GM19463 (cell line): ENCODE results near the gene CTNND2.

ENCODE experiments used
- ATAC-seq: cut with Tn5 transposase; IDR thresholded peaks from one replicate; pipeline ENCODE4 v1.9.1; 2021; ENCODE audit warnings: mild to moderate bottlenecking, moderate library complexity; ENCODE audit not compliant: unreplicated experiment

CTNND2 gene

DNA sequence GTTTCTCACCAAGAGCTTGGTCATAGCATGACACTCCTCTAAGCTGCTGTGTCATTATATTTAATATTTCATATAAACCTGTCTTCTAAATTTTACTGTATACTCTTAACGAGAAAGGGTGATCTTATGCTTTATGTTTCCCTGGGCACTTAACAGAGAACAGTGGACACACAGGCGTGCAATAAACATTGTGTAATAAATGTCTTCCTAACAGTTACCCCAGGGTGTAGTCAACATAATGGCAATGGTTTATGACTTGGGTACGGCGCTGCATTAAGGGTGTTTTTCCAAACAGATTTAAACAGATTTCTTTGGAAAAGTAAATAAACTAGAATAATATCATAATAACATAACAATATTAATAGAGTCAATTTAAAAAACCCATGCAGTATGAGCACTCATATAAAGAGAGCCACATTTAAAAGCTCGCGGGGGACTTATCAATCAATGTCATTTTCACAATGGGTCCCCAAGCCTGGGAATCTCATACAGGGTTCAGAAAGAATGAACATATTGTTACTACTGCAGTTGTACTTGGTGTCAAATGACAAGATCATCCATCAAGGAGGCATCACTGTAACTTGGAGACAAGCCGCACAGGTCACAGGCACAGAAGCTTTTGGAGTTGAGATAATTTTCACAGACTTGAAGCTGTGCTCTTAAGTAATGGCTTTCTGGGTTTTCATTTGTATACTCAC is 376.4 kb downstream of the CTNND2 start:
- ATAC-seq: no peak

GRCh38 chr5:11525020-11525419 is 379.2 kb downstream of the CTNND2 start:
- no peak for ATAC-seq

DNA sequence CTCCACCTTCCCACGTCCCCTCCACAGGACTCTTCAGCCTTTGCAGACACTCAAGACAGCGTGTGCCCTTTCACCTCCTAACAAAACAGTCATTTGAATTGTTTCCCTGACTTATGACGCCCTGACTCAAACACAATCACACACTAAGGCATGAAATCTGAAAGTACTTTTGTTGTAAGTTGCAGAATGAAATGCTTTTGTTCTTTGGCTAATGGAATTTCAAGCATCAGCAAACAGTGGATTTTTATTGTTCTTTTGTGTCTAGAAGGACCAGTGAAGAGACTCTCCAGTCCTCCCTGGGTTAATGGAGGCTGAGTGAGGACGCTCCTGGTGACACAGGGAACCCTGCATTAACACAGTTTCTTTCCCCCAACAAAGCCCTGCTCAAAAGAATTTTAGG is 380.1 kb downstream of the CTNND2 start:
- ATAC-seq: no peak

DNA sequence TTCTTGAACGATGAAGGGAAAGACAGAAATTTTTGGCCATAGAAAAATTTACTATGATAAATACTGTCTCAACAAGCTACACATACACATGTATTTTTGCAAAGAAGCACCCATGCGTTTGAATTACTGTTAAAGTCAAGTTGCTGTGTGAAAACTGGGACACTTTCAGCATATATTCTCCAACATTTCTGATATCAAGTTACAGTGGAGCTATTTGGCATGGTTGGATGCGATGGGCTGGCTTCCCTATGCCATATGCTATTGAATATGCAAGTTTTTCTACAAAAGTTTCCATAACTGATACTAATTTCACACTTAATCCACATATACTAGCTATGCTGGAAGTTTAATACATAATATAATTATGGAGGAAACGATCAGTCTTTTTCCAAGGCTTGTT is 381.4 kb downstream of the CTNND2 start:
- no peak for ATAC-seq

DNA sequence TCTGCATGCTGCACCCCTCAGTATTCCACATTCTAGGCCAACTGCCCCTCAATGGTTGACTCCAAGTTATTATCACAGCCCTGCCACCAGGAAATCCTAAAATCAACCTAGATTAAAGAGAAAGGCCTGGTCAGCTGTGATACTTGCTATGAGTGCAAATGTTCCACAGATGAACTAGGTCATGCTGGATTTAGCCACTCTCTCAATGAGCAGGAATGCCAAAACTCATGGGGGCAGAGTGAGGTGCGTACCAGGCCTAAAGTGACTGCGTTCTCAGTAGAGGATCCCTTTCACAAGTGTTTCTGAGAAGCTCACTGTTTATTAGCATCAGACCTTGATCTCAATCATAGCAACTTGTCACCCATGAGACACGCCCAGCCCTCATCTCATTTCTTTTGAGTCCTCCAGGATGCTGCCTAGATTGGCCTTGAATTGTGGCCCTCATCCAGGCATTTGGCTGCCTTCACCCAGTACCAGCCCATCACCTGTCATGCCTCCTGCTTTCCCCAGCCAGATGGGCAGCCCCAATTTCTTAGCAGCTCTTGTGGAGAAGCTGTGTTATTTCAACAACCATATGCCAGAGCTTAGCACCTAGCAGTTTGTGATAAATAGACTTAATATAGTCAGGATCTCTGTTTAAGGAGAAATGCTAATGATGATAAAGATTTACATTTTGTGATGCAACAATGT is 383.9 kb downstream of the CTNND2 start:
- ATAC-seq: no peak

- ATAC-seq: no peak
These were observed 385.0 kb downstream of the CTNND2 start for GRCh38 chr5:11519236-11519635.

GRCh38 chr5:11518676-11519075 is 385.6 kb downstream of the CTNND2 start:
- ATAC-seq: no peak

DNA sequence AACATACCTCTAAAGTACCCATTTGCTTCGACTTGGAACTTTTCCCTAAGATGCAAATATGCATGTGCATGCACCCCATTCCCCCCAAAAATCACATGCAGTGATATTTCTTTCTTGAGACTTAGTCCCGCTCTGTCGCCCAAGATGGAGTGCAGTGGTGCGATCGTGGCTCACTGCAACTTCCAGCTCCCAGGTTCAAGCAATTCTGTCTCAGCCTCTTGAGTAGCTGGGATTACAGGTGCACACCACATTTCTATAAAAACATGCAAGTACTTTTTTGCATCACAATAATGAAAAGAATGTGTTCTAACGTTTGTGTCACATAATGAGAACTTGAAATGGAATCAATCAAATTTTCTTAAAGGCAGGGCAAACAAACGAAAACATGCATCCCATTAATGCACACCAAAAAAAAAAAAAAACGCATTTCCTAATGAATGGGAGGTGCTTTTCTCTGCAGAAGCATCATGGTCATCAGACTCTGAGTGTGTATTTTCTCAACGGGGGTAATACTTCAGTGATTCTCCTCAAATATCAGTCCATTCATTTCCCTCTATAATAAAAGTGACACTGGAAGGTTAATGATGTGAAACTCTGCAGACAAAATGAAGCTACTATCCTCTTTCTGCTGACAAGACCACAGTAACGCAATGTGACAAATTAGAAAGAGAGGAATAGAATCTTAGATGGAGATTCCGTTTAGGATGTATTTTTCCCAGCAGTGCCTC is 389.4 kb downstream of the CTNND2 start:
- ATAC-seq: no peak

- ATAC-seq: no peak
These were observed 392.4 kb downstream of the CTNND2 start for GRCh38 chr5:11511878-11512277.

- no peak for ATAC-seq
These were observed 393.4 kb downstream of the CTNND2 start for GRCh38 chr5:11510889-11511288.

- no peak for ATAC-seq
These were observed 394.5 kb downstream of the CTNND2 start for GRCh38 chr5:11509793-11510192.

DNA sequence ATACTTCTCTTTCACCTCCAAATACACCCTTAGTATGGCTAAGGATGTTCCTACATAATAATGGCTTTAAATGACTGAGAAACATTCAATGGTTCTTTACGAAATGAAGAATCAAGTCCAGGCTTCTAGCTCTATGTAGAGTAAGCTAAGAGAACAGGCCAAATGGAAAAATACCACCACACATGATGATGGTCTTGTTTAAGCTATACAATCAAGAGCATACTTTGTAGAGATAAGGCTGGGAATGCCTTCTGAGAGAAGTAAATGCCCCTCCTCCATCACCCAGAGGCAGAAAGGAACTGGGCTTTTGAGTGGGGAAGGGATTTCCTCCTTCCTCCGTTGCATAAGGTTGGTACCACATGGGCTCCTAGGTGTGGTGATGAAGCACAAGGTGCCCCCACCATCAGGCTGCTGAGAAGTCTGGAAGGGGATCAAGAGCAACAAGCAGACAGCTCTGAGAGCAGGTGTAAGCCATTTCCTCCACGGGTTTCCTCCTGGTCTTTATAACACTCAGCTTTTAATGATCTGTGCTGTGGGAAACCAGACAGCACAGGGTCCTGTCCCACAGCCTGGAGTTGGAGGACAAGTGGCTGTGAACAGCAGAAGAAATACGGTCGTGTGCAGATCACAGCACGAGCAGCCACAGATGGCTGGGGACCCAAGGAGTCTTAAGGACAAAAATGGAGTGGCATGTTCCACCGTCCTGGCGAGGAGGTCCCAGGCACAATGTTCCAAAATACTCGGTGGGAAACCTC is 396.9 kb downstream of the CTNND2 start:
- no peak for ATAC-seq

- no peak for ATAC-seq
These were observed 399.4 kb downstream of the CTNND2 start for GRCh38 chr5:11504886-11505193.

DNA sequence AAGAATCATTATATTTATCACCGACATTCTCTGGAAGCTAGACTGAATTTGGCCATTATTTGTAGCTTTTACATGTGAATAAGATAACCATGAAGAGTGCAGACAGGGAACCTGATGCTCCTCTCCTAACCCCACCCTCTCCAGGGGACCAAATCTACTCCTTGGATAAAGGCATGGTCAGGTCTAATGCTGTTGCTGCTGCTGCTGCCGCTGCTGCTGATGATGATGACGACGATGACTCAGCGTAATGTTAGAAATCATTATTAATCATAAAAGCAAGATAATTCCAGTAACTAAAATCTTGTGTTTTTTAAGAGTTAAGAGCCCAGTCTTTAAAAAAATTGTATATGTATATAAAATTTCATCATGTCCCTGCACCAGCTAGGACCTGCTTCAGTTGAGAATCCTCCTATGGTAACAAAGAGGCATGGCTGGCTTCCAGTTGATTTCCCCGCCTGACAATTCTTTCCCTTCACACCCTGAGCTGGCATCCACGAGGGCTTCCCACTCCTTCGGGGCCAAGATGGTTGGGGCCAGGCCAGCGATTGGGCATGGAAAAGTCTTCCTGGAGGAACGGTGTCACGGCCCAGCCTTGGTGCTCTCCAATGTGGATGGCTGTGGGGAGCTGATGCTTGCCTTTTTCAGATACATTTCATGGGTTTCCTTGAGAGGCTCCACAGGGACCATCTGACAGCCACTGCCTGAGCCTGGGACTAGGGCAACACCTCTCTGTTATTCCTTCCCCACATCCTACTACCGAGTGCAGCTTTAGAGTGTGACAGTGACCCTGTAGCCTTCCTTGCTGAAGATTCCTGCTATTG is 400.0 kb downstream of the CTNND2 start:
- ATAC-seq: no peak

- no peak for ATAC-seq
These were observed 401.5 kb downstream of the CTNND2 start for GRCh38 chr5:11502783-11503182.

- ATAC-seq: no peak
These were observed 406.6 kb downstream of the CTNND2 start for GRCh38 chr5:11497651-11498050.

GRCh38 chr5:11496137-11496719 is 408.0 kb downstream of the CTNND2 start:
- ATAC-seq: no peak

DNA sequence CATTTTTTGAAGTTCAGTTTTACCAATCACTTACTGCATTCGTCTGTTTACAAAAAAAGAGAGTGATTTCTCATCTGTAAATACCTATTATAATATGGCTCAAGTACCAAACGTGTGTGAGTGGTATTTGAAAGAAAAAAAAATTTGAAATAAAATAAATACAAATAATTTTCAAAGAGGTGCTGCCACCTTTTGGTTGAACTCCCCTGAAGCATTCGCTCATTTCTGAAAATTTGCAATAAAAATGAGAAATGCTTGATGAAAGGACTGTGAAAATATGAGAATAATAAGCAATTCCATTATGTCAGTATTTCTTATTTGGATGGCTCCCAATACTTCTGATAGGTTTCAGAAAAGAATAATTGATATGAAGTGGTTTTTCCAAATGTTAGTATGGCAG is 409.9 kb downstream of the CTNND2 start:
- no peak for ATAC-seq

DNA sequence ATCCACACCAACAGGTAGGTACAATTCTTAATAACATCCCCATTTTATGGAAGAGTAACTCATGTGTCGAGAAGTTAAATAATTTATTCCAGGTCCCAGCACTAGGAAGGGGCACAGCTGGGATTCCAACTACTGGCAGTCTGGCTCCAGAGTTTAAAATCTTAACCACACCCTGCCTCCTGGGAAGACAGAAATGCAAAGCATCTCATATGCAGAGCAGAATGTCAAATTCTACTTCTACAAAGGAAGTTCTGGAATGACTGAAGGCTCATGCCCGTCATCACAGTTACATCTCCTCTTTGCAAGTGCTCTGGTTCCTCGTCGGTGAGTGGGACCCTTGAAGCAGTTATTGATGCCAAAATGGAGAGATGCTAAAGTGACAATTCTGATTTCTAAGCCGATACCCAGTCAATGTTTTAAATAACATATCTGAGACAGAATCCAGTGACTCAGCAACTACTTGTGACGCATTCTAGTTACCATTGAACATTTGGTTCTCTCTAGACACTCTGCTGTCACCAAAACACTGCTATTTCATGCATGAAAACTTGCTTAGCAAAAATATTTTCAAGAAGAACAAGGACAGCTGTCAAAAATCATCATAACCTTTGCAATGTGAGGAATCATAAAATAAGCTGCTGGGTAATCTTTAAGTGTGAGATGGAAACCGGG is 412.7 kb downstream of the CTNND2 start:
- ATAC-seq: no peak

- no peak for ATAC-seq
These were observed 420.6 kb downstream of the CTNND2 start for GRCh38 chr5:11483630-11484029.
